Upper lobe of left lung (tissue), 4 donors: Measurements from ENCODE around the gene SIRPA.

Experiments
- CTCF ChIP-seq, 6 experiments: fragments of 450-650 bp in 4 of 6; fragments of 200-600 bp in 2 of 6; sonication (generic) in 2 of 6; IDR thresholded peaks; one replicate each; pipeline ENCODE4 v1.5.1; 2016 to 2019; ENCODE audit warnings: antibody characterized with exemption in 6 of 6
- EP300 ChIP-seq, 4 donors: sonication (generic); formaldehyde crosslinking; IDR thresholded peaks; one replicate each; pipeline ENCODE4 v1.5.1; 2017; ENCODE audit warnings: antibody characterized with exemption in 4 of 4, control low read depth in 2 of 4
- POLR2A ChIP-seq, 4 donors: fragments of 450-650 bp; IDR thresholded peaks; one replicate each; pipeline ENCODE4 v1.5.1; 2016 to 2017; ENCODE audit warnings: antibody characterized with exemption in 4 of 4, mild to moderate bottlenecking in 2 of 4
- POLR2AphosphoS5 ChIP-seq, 2 donors: sonication (generic); formaldehyde crosslinking; IDR thresholded peaks; one replicate each; pipeline ENCODE4 v1.5.1; 2017; ENCODE audit warnings: antibody characterized with exemption in 2 of 2

GRCh38 chr20:1965520-1966351, 70.5 kb downstream of the SIRPA start:
- TF ChIP-seq CTCF (IDR thresholded peaks at IDR 0.05) (peak; percentile 83 to 91 (median 86)), POLR2AphosphoS5 (IDR thresholded peaks at IDR 0.05) (no peak), EP300 (IDR thresholded peaks at IDR 0.05) (no peak), POLR2A (IDR thresholded peaks at IDR 0.05) (no peak)
